Measurements from ENCODE around the gene IVL. TPM values are rescaled to one million over a fixed set of nuclear protein-coding genes. Genes with fewer than 3 reads are reported as not detected.

The IVL gene
- total RNA-seq, 1 donor from 2014 or later: not detected

DNA sequence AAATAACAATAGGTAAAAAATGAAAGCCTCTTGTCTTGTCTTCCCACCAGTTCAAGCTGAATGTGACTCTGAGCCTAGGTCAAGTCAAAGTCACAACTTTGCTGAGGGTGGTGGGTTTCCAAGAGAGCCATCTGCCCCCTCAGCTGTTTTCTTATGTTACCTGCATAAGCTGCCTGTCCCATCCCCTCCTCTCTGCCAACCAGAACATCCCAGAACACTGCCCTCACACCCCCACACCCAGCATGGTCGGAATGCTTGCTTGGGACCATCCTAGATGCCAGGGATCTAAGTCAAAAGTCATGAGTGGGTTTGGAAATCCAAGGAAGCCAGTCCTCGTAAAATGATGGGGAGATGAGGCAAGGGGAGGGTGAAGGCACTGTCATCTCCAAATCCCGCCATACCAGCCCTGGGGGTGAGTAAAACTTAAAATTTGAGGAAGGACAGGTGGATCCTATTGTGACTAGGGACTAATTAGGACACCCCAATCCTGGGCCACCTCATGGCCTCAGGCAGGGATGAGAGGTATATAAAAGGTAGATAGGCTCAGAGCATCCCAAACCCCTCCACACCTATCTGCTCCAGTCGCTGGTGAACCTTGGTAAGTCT lies 38.4 kb downstream of the IVL start, which contains the start of gene SPRR5:
TSS of gene SPRR5 (plus strand) at position 556 of the 606 bp plus-strand sequence. CDS start 1,349 bp downstream, outside the sequence.
- H3K36me3 ChIP-seq: no peaks in the 10 kb centered on the region
- no peak within 1 kb of the TSS for H3K4me3 ChIP-seq
- no peak within 1 kb of the TSS for H3K27ac ChIP-seq
- TF ChIP-seq, protein P1, sequence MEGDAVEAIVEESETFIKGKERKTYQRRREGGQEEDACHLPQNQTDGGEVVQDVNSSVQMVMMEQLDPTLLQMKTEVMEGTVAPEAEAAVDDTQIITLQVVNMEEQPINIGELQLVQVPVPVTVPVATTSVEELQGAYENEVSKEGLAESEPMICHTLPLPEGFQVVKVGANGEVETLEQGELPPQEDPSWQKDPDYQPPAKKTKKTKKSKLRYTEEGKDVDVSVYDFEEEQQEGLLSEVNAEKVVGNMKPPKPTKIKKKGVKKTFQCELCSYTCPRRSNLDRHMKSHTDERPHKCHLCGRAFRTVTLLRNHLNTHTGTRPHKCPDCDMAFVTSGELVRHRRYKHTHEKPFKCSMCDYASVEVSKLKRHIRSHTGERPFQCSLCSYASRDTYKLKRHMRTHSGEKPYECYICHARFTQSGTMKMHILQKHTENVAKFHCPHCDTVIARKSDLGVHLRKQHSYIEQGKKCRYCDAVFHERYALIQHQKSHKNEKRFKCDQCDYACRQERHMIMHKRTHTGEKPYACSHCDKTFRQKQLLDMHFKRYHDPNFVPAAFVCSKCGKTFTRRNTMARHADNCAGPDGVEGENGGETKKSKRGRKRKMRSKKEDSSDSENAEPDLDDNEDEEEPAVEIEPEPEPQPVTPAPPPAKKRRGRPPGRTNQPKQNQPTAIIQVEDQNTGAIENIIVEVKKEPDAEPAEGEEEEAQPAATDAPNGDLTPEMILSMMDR (IDR thresholded peaks at IDR 0.05): no peak
- H3K27me3 ChIP-seq: no peaks in the 10 kb centered on the region
- no peak for DNase-seq (ENCODE audit: low spot score in 2 of 2)
- no peaks in the 10 kb centered on the region for H3K9me3 ChIP-seq
- intact Hi-C loops (cut with DNase I): no loop called here
- H3K4me1 ChIP-seq: no peaks in the 10 kb centered on the region

DNA sequence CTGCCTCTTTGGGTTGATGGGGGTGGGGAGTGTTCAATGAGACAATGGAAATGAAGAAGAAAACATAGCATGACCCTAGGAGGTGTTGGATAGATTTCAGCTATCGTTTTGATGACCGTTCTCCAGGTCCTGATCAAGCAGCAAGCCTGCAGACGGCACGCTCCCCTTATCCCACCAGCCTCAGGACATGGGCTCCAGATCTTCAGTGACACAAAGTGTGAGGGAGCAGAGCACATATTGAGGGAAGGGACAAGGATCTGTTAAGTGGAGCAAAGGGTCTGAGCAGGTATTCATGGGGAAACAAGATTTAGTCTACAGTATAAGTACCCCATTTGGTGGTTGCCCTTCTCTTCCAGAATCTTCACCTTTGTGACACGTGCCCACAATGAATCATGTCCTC lies 43.4 kb downstream of the IVL start:
- no peak for DNase-seq (ENCODE audit: low spot score in 2 of 2)
- TF ChIP-seq, protein P1 (IDR thresholded peaks at IDR 0.05): no peak
- Histone ChIP-seq H3K4me3 (no peak overlapping the region), H3K27me3 (no peaks in the 10 kb centered on the region), H3K4me1 (no peaks in the 10 kb centered on the region), H3K36me3 (no peaks in the 10 kb centered on the region), H3K27ac (no peak overlapping the region), H3K9me3 (no peaks in the 10 kb centered on the region)
- intact Hi-C loops (cut with DNase I): no loop called here

DNA sequence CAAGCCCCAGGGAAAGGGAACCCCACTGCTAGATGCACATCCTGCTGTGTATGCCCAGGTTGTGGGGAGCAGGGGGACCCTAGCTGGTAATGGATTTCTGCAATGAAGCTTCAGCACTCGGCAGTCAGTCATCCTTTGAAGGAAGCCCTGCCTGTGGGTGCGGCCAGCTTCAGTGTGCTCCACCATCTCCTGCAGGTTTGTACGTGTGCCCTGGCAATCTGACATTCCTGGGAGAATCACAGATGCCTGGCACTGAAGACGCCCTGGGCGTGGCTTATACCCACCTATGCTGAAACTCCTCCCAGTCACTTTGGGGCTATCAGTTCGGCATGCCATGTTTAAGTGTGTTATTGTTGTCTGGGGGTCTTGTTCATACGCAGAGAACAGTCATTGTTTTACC lies 45.4 kb downstream of the IVL start:
- no peaks in the 10 kb centered on the region for H3K9me3 ChIP-seq
- intact Hi-C loops (cut with DNase I): no loop called here
- H3K4me1 ChIP-seq: no peaks in the 10 kb centered on the region
- TF ChIP-seq, protein P1 (IDR thresholded peaks at IDR 0.05): no peak
- H3K27ac ChIP-seq: no peak overlapping the region
- no peak overlapping the region for H3K4me3 ChIP-seq
- H3K36me3 ChIP-seq: no peaks in the 10 kb centered on the region
- DNase-seq (ENCODE audit: low spot score in 2 of 2): no peak
- no peaks in the 10 kb centered on the region for H3K27me3 ChIP-seq

DNA sequence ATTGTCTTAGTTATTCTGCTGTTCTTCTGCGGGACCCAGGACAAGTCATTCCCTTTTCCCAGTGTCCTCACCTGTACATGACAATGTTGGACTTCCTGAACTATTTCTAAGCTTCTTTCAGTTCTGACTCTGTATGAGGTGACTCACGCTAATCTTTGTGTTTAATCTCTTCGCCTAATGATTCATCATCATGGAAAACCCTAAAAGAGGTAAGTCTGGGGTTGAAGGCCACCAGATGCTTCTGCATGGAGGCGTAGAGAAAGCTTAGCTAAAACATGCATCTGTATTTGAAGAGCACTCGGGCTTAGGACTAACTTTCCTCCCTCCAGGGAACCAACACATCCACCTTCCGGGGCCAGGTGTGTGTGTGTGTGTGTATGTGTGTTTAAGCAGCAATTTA lies 46.1 kb downstream of the IVL start:
- H3K36me3 ChIP-seq: no peaks in the 10 kb centered on the region
- no peak overlapping the region for H3K4me3 ChIP-seq
- DNase-seq (ENCODE audit: low spot score in 2 of 2): no peak
- intact Hi-C loops (cut with DNase I): no loop called here
- H3K27ac ChIP-seq: no peak overlapping the region
- no peaks in the 10 kb centered on the region for H3K4me1 ChIP-seq
- no peaks in the 10 kb centered on the region for H3K9me3 ChIP-seq
- TF ChIP-seq, protein P1 (IDR thresholded peaks at IDR 0.05): no peak
- no peaks in the 10 kb centered on the region for H3K27me3 ChIP-seq

DNA sequence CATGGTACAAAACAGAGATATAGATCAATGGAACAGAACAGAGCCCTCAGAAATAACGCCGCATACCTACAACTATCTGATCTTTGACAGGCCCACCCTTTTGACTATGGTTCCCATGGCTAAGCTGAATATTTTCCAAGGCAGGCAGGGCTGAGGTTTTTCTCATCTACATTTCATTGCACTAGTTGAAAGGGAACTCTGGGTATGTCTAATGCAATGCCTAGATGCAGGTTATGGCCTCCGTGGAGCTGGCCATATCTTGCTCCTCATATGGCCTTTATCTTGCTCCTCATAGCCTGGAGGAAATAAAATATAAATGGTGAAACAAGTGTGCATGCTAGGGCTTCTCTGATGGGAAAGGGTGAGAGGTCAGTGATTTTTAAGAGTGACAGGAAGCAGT lies 49.2 kb downstream of the IVL start:
- H3K27me3 ChIP-seq: no peaks in the 10 kb centered on the region
- H3K4me3 ChIP-seq: no peak overlapping the region
- intact Hi-C loops (cut with DNase I): no loop called here
- H3K36me3 ChIP-seq: no peaks in the 10 kb centered on the region
- DNase-seq (ENCODE audit: low spot score in 2 of 2): no peak
- TF ChIP-seq, protein P1 (IDR thresholded peaks at IDR 0.05): no peak
- H3K4me1 ChIP-seq: no peaks in the 10 kb centered on the region
- no peak overlapping the region for H3K27ac ChIP-seq
- H3K9me3 ChIP-seq: no peaks in the 10 kb centered on the region

DNA sequence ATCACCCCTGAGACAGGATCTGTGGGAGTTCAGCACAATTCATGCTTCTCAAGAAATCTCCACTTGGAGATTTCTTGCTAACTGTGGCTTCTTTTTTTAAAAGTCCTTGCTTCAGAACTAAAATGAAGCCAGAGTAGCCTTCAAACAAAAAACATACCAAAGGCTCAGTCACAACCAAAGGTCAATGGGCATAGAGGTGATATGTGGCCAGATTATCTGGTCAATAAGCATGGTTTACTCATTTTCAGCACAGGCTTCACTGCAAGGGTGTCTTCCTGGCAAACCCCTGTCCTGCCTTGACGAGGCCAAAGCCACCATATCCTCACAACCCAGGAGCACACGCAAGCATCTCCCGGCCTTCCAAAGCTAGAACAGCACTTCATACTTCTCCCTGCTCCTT lies 50.9 kb downstream of the IVL start:
- Histone ChIP-seq H3K4me3 (no peak overlapping the region), H3K27ac (no peak overlapping the region), H3K36me3 (no peaks in the 10 kb centered on the region), H3K27me3 (no peaks in the 10 kb centered on the region), H3K9me3 (no peaks in the 10 kb centered on the region), H3K4me1 (no peaks in the 10 kb centered on the region)
- intact Hi-C loops (cut with DNase I): no loop called here
- TF ChIP-seq, protein P1 (IDR thresholded peaks at IDR 0.05): no peak
- no peak for DNase-seq (ENCODE audit: low spot score in 2 of 2)
